NCI-H1105 (cell line): ENCODE results near the gene ANK2.
A peak's percentile ranks its signal among the peaks of the same experiment; 100 is the strongest.
"Not testable (repeated sequence)": the region's sequence is repeated elsewhere in the genome, so short reads cannot be mapped to it uniquely, and the experiment has no call there.

Experiments
- DNase-seq: peaks from one replicate; lab custom pipeline; 2025; lab: John Stamatoyannopoulos, UW

The ANK2 gene

DNA sequence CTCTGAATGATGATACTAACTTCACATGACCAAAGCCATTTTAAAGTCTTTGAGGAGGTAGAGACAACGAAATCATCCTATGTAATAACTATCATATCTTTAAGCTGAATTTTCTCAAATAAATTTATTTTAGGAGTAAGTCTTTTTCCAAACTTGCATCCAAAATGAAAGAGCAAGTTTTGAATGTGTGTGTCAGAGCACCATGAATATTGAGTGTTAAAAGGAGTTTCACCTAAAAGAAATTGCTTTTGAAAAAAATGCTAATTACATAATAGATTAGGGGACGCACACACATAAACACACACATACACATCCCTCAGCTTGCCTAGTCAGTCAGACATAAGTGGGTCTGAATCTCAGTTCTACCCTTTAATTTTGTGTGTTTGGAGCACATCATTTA lies 1.9 kb downstream of the ANK2 start:
- no peak for DNase-seq

DNA sequence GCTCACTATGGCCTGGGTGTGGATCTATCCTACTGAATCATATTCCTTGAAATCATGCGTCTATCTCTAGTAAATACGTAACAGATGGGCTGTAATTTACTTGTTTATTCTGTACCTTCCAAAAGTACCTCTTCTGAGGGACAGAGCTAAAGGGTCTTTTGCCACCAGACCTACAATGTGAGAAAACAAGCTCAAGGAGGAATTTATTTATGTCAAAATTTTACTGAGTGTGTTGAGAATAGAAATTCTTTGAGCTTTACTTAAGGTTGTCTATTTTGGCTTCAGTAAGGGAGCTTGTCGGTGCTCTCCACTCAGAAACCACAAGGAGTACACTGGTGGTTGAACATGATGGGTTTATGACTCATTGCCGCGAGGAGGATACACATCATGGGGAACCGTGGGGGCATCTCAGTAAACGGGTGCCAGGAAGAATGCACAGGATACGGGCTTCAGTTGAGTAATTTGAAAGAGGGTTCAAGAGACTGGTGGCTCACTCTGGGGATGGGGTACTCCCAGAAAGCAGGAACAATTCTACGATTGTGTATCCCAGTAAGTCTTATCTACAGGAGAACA lies 3.0 kb downstream of the ANK2 start:
- DNase-seq, result no peak

DNA sequence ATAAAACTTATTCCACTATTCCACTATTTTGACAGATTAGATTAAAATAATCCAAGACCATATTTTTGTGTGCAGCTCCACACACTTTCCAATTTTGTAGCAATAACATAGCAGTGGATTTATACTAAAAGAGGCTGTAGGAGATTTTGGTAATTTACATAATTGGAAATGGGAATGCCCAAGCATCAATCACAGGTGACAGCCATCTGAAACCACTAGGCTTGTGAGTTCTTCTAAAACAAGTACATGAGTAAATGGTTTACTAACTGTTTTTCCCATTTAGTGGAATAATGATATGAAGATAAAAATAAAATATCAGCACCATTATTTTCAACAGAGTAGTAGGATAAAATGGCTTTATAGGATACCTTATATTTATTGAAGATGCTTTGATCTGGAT lies 4.4 kb downstream of the ANK2 start:
- no peak for DNase-seq

DNA sequence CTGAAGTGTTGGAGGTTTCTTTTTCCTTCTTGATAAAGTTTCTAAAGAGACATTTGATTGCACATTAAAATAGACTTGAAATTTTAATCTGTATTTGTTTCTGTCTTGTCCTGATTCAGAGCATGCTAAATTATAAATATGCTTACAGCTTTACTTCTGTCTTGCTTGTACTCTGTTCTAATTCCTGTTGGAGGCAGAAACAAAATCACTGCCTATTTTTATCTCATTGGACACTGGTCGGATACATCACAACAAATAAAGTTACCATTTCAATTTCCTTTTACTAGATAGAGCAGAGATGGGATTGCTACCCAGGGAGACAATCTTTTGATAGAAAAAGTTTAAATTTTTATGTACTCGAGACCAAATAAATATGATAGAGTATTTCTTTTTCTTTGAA lies 6.9 kb downstream of the ANK2 start:
- no peak for DNase-seq

DNA sequence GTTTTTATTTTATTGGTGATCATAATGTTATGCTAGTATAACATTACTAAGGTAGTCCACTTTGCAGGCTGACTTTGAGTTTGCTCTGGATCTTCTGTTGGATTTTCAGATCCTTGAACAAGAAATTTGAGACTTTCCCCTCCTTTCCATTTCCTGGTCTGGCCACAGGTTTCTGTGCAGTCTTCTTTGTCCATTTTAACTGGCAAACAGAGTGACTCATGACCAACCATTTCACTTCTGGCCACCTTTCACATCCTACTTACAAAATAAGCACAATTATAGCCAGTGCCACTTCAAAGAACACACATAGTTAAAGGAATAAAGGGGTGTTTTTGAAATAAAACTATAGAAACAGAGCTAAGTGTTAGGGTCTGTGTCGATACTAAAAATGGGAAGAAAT lies 8.4 kb downstream of the ANK2 start:
- DNase-seq, result no peak

DNA sequence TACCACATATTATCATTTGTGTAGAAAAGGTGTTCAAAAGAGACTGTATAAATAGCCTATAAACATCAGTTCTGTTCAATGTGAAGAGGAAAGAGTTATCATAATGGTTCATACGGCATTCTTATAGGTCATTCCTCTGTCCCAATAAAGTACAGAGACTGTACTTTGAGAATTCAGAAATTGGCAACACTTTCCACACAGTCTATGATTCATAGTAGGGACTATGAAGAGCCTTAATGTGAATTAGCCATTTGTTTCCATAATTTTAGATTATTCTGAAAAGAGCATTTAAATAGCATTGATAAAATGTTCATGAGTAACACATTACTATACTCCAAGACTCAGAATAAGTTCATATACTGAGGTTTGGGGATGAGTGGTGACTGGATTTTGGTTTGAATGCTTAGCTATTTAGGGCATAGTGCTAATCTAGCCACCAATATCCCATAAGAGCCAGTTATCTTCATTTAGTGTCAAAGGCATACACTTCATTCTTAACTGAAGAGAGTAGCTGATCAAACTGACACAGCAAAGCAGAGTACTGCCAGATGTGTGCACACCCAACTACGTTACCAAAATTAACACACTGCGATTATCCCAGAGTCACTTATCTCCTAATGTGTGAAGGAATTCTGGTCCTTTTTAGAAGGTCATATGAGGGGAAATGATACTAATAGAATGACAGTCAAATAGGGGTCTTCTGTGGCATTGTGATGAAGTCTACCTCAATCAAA lies 10.2 kb downstream of the ANK2 start:
- no peak for DNase-seq

DNA sequence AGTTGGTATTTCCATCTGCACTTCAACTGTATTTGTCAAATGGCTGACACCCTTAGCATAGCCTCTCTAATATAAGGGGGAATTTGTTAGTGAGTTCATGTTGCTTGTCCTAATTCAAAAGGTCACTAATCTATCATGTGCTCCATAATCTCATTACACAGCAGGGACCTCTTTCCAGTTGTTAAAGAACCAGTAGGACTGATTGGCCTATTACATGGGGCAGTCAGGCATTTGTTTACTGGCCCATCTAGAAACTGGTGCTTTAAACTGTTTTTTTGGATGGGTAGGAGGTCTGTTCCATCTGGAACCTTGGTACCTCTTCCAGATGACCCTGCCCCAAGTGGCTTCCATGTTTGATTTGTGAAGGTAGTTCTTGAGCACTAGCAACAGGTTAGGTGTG lies 11.4 kb downstream of the ANK2 start:
- no peak for DNase-seq

DNA sequence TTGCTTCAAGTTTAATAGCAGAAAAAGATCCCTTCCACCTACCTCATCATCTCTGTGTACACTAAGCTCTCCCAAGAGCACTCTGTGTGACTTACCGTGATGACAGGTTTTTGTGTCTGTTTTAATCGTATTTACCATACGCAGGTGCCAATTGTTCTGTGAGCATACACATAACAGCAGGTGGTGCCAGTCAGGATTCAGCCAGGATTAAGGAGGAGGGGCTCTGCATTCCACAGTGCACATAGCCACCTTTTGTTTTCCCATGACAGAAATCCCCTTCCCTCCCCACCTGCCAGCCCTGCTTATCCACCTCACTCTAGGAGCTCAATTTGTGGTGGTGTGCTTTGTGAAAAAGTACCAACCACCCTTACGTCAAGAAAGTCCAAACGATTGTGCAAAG lies 14.8 kb downstream of the ANK2 start:
- peak; percentile 79 for DNase-seq

DNA sequence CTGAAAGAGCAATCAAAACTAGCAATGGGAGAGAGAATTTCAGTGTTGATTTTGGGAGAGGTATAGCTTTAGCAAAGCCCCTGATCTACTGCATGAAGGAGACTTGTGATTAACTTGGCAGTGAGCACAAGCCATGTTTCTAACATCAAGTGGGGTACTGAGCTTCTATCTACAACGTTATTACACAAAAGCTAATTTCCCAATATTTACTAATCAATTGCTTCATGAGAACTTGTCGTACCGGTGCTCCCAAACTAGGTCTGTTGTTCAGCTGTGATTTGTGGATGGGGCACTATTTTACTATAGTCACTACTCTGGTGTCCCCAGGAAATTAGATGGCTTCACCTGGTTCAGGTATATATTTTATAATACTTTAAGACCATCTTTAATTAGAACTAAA lies 16.2 kb downstream of the ANK2 start:
- no peak for DNase-seq

DNA sequence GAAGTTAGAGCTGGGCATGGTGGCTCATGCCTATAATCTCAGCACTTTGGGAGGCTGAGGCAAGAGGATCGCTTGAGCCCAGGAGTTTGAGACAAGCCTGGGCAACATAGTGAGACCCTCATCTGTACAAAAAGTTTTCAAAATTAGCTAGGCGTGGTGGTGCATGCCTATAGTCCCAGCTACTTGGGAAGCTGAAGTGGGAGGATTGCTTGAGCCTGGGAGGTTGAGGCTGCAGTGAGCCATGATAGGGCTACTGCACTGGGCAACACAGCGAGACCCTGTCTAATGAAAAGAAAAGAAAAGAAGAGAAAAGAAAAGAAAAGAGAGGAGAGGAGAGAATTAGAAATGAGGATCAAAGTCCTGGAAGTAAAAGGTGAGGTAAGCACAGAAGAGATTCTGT lies 19.3 kb downstream of the ANK2 start:
- DNase-seq, result not testable (repeated sequence)

DNA sequence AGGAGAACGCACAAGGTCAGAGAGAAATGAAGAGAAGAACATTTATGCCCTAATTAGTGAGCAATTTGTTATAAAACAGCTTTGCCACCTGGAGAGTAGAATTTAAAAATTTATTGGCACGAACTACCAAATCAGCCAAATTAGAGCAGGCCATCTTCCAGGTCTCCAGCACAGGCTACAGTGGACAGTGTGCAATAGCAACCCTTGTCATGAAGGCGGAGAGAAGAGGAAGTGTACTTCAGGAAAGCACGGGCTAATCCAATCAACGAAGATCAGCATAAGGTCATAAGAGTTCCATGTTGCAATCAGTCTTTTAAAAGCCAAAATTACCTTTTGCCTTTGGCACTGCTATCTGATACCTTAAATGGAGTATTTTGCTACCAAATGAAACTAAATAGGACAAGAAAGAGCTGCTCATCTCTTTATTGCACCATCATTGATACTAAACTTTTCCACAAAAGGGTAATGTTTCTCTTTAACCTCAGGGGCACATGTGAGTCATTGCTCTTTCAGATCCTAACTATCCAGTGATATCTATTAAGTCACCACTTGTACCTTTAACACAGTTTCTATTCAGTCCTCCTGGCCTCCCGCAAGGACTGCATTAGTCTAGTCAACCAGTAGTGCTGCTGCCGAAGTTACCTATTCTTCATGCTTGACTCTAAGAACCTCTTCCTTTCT lies 19.9 kb downstream of the ANK2 start:
- DNase-seq, result no peak

DNA sequence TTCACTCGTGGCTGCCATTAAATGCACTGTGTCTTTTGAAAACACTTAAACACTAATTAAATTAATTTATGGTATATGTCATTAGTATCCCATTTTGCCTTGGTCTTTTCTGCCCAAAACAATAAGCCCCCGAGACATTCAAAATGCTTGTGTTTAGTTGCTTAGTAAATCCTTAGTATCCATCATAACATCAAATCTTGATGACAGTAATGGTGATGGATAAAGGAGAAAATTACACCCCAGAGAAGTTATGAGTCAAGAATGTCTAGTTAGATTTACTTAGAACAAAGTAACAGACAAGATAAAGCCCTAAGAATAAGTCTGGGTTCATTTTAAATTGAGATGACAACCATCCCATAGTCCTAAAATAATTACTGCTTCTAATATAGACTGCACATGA lies 21.3 kb downstream of the ANK2 start:
- no peak for DNase-seq

DNA sequence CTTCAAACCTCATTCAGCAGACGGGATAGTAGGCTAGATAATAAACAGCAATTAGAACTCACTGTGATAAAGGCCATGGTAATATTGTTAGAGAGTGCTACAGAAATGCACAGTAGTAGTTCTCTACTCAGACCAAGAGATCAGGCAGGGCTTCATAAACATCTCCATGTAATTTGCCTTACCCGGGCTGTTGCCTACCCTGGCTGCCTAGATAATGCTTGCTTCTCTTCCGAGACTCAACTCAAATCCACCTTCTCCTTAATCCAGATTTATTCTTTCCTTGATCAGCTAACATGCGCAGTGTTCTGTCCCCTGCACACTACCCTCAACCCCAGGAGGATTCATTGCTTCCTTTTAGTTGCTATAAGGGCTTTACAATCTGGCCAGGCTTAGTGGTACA lies 21.8 kb downstream of the ANK2 start:
- no peak for DNase-seq

DNA sequence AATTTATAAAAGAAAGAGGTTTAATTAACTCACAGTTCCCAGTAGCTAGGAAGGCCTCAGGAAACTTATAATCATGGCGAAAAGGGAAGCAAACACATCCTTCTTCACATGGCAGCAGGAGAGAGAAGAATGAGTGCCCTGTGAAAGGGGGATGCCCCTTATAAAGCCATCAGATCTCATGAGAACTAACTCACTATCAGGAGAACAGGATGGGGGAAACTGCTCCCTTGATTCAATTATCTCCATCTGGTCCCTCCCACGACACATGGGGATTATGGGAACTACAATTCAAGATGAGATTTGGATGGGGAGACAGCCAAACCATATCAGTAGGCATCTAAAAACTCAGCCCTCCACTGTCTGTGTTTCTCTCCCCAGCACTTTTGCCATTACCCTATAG lies 22.4 kb downstream of the ANK2 start:
- DNase-seq, result no peak

DNA sequence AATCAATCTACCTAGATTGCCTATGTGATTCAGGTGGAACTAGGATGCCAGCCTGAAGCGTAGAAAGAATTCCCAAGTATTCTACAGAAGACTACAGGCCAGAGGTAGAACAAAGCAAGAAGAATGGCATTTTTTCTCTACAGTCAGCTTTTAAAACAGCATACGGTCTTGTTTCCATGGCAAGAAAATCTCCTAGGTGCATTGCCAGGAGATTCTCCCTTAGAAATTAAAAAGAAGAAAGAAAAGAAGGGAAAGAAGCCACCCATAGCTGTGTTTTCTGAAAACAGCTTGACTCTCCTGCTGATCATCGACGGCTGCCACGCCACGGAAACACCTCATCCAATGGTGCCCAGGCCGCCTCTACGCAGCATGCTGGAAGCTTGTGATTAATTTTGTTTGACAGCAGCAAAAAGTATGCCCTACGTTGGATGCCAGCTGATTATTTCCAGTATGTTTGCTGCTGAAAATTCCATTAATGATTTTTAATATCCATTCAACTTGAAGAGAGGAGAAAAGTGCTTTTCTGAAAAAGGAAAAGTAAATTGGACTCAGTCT lies 24.1 kb downstream of the ANK2 start:
- no peak for DNase-seq

DNA sequence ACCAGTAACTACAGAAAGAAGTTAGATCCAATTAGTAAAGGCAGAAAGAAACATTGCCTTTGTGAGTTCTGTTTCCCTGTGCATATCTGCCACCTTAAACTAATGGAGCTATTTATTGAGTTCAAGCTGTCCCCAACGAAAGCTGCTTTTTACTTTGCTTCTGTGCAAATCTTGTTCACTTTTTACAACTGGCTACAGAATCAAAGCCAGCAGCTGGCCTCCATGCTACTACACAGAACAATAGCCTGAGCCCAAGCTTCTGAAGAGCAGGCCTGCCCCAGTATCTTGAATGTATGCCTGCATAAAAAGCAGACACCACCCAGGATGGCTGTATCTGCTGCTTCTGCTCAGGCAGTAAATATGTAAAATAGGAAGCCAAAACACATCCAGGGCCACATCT lies 28.1 kb downstream of the ANK2 start:
- no peak for DNase-seq

DNA sequence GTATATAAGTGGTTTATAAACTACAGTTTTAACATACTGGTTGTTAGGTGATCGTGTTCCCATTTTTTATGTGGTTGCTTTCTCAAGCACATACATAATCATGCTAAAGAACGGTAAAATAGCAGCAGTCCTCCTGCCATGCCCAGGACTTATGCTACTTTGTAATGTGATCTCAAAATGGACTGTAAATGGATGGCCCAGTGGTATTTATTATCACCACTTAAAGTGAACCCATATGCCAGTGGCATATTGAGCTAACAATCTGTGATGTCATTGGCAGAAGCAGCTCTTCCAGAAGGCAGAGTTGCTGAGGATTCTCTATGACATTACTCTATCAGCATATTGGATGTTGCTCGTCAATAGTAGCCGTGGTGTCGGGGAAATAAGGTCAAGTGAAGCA lies 28.6 kb downstream of the ANK2 start:
- DNase-seq, result no peak

DNA sequence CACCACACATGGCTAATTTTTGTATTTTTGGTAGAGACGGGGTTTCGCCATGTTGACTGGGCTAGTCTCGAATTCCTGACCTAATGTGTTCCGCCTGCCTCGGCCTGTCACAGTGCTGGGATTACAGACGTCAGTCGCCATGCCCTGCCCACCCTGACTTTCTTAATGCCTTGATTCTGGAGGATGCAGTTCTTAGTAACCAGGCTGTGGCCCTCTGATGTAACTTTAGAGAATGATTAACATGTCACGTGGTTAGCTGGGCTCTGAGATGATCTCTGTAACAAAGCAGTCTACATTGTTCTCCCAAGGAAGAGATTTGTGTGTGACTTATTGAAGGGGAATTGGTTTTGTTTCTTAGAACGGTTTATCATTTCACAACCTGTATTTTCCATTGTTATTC lies 30.6 kb downstream of the ANK2 start:
- no peak for DNase-seq

DNA sequence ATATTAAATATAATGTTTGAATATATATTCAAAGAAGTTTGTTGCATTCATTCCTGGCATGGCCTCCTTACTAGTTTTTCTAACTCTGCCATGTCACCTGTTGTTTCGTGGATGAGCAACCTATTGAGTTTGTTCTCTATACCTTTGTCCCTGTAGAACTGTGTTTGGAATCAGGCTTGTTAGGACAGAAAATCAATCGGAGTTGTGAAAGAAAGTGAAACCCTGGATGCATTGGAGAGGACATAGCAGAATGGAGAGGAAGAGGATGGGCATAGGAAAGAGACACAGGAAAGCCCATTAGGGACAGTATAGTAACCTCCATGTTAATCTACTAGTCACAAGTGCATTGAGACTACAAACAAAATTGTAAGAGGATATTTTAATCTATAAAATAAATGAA lies 31.2 kb downstream of the ANK2 start:
- DNase-seq, result no peak

DNA sequence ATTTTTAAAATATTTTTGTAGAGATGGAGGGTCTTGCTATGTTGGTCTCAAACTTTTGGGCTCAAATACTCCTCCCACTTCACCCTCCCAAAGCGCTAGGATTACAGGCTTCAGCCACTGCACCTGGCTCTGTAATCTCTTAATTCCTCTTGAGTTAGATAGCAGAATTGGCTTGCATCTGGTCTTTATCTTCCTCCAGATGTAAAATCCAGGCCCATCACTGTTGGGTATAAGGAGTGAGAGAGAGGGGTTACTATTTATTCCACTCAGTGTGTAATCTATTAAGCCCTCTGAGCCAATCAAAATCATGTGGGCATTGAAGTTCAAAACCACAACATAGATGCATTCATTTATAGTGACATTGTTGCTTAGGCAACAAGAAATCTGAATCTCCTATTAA lies 33.9 kb downstream of the ANK2 start:
- no peak for DNase-seq

DNA sequence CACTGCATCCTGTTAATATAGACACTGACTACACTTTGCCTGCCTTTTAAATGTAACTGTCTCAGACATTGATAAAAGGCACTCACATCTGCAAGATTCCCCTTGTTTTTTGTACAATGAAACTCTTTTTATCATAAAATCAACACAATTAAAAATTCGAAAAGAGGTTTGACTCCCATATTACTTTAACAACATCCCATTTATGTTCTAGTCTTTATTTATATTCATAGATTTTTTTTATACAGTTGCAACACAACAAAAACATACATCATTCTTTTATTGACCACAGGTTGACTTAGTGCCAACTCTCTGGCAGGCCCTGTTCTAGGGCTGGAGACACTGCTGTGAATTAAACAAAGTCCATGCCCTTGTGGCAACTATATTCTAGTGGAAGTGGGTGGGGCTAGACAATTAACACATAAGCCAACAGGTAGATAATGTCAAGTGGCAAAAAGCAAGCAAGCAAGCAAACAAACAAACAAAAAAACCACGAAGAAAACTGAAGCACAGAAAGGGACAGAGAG lies 36.8 kb downstream of the ANK2 start:
- peak; percentile 1 for DNase-seq

DNA sequence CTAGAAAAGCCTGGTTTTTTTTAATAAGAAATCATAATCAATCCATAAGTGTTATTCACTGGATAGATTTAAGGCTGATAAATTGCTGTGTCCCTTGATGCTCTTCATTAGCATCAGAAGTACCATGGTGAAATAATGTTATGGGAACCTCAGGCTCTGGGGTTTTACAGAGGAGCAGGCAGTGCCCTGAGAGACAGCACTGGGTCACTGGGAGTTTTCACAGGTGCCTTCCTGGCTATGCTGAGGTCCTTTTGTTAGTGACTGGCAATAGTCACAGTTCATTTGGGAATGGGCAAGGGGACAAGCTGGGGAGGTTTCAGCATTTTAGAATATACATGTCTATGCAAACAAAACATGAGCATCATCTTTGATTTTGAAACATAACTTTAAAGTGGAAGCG lies 38.6 kb downstream of the ANK2 start:
- DNase-seq, result no peak

DNA sequence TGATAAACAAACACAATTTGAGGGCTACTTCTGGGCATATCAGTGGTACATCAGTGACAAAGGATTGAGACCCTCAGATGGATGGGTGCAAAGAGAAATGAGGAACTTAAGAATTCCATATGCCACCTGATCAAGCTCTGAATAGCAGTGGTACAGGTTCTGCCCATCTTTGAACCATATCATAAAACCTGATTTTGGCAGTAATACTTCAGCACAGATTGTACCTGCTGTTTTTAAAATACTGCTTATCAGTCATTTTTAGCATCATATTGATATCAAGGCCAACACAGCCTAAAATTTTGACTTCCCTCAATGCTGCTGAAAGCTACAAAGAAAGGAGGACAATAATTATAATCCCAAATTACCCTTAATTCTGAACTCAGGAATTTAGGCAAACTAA lies 41.5 kb downstream of the ANK2 start:
- no peak for DNase-seq
